B cell (primary cell): Measurements from ENCODE around the gene RFC1.

Experiments used
- EZH2 ChIP-seq: IDR thresholded peaks from 2 replicates; pipeline ENCODE4 v1.6.1; 2012; ENCODE audit warnings: borderline replicate concordance, low read depth, mild to moderate bottlenecking, moderate library complexity, low read length; ENCODE audit not compliant: insufficient read depth, poor library complexity, severe bottlenecking
- TF ChIP-seq, protein P1 (sequence below): fragments of 200-600 bp; IDR thresholded peaks from one replicate; pipeline ENCODE4 v1.8.0; 2022; ENCODE audit warnings: antibody characterized with exemption, mild to moderate bottlenecking

DNA sequence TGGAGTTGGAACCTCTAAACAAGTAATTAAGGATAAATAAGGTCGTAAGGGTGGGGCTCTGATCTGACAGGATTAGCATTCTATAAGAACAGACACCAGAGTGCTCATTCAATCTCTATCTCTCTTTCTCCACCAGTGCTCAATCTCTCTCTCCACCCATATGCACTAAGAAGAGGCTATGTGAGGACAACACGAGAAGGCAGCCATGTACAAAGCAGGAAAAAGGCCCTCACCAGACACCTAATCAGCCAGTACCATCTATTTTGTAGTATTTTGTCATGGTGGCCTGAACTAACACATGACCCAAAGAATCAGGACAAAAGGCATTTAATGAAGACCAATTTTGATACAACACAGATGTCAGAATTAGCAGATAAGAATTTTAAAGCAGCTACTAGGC lies 16.8 kb downstream of the RFC1 start:
- TF ChIP-seq, protein P1, sequence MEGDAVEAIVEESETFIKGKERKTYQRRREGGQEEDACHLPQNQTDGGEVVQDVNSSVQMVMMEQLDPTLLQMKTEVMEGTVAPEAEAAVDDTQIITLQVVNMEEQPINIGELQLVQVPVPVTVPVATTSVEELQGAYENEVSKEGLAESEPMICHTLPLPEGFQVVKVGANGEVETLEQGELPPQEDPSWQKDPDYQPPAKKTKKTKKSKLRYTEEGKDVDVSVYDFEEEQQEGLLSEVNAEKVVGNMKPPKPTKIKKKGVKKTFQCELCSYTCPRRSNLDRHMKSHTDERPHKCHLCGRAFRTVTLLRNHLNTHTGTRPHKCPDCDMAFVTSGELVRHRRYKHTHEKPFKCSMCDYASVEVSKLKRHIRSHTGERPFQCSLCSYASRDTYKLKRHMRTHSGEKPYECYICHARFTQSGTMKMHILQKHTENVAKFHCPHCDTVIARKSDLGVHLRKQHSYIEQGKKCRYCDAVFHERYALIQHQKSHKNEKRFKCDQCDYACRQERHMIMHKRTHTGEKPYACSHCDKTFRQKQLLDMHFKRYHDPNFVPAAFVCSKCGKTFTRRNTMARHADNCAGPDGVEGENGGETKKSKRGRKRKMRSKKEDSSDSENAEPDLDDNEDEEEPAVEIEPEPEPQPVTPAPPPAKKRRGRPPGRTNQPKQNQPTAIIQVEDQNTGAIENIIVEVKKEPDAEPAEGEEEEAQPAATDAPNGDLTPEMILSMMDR, result no peak
- no peak for TF ChIP-seq EZH2
